GM12892 (cell line): ENCODE data around the gene PAX7.

Source experiments
- POLR2AphosphoS5 ChIP-seq: IDR thresholded peaks from 2 replicates; pipeline ENCODE4 v1.6.1; 2011; ENCODE audit warnings: low read depth, low read length, control low read depth
- TAF1 ChIP-seq: IDR thresholded peaks from 2 replicates; pipeline ENCODE4 v1.6.1; 2011; ENCODE audit warnings: low read depth, mild to moderate bottlenecking, control low read depth, low read length, borderline replicate concordance

GRCh38 chr1:18711003-18711402, 80.4 kb downstream of the PAX7 start:
- TF ChIP-seq TAF1 (no peak), POLR2AphosphoS5 (no peak)
